Activated CD8-positive, alpha-beta T cell treated with anti-CD3 and anti-CD28 coated beads for 36 hours (primary cell): ENCODE data around the gene FMN1. TPM values are rescaled to one million over a fixed set of nuclear protein-coding genes. Genes with fewer than 3 reads are reported as not detected.

Experiments used
- ATAC-seq: fragments of 200-7000 bp; cut with Tn5 transposase; one replicate; pipeline ENCODE4 v1.10.0; 2021; ENCODE audit warnings: mild to moderate bottlenecking, moderate library complexity
- CTCF ChIA-PET: fragments of 350-600 bp; sonication (Branson Sonifier 250); formaldehyde crosslinking; loops from one replicate; lab custom pipeline; 2021; ENCODE audit warnings: antibody characterized with exemption; lab: Charles Lee
- POLR2A ChIA-PET: fragments of 350-600 bp; sonication (Branson Sonifier 250); formaldehyde crosslinking; loops from one replicate; lab custom pipeline; 2021; ENCODE audit warnings: antibody characterized with exemption; lab: Charles Lee
- DNase-seq: peaks from one replicate; pipeline ENCODE4 v3.0.0-alpha.2; 2020
- H3K27ac Mint-ChIP-seq: one replicate; pipeline ENCODE4 v1.8.0; 2021; ENCODE audit warnings: mild to moderate bottlenecking, mixed read lengths
- H3K27me3 Mint-ChIP-seq: one replicate; pipeline ENCODE4 v1.8.0; 2021; ENCODE audit warnings: mixed read lengths
- H3K36me3 Mint-ChIP-seq: one replicate; pipeline ENCODE4 v1.8.0; 2021; ENCODE audit warnings: low read depth, mixed read lengths
- H3K4me1 Mint-ChIP-seq: one replicate; pipeline ENCODE4 v1.8.0; 2021; ENCODE audit warnings: low read depth, mixed read lengths
- H3K4me3 Mint-ChIP-seq: one replicate; pipeline ENCODE4 v1.8.0; 2021; ENCODE audit warnings: mild to moderate bottlenecking, moderate library complexity, mixed read lengths
- H3K9me3 Mint-ChIP-seq: one replicate; pipeline ENCODE4 v1.8.0; 2021; ENCODE audit warnings: mixed read lengths
- CTCF ChIP-seq: fragments of 200-600 bp; IDR thresholded peaks from one replicate; pipeline ENCODE4 v1.8.0; 2022; ENCODE audit warnings: antibody characterized with exemption, mild to moderate bottlenecking
- intact Hi-C: fragments of 100-400 bp; cut with micrococcal nuclease; formaldehyde crosslinking; loops from one replicate; pipeline ENCODE4 v1.10.0; 2022
- total RNA-seq, 2 experiments: library from RNA; stranded (reverse); gene quantifications; one replicate each; pipeline ENCODE4 v1.2.3, GENCODE V29; 2021

FMN1 gene
- total RNA-seq, 2 experiments from 2014 or later, result 0.07 TPM; not detected in 1

- CTCF ChIA-PET, result no interaction called here
- no peaks in the 10 kb centered on the region for H3K36me3 Mint-ChIP-seq
- POLR2A ChIA-PET, result no interaction called here
- peaks cover 32% of the 10 kb centered on the region for H3K27me3 Mint-ChIP-seq
- H3K4me3 Mint-ChIP-seq, result no peak overlapping the region
- H3K4me1 Mint-ChIP-seq, result peaks cover 8% of the 10 kb centered on the region
- TF ChIP-seq CTCF, result no peak
- H3K27ac Mint-ChIP-seq, result no peak overlapping the region
- intact Hi-C loops, result no loop called here
- no peak for ATAC-seq
- H3K9me3 Mint-ChIP-seq, result no peaks in the 10 kb centered on the region
- DNase-seq, result peak; percentile 5
These were observed 4.0 kb downstream of the FMN1 start for GRCh38 chr15:33190539-33190938.

- ChIA-PET CTCF (no interaction called here), POLR2A (no interaction called here)
- Mint-ChIP-seq H3K36me3 (no peaks in the 10 kb centered on the region), H3K9me3 (no peaks in the 10 kb centered on the region), H3K27me3 (peaks cover 20% of the 10 kb centered on the region), H3K4me1 (peaks cover under 1% of the 10 kb centered on the region), H3K4me3 (no peak overlapping the region), H3K27ac (no peak overlapping the region)
- ATAC-seq, result no peak
- no peak for TF ChIP-seq CTCF
- DNase-seq, result no peak
- intact Hi-C loops, result no loop called here
These were observed 5.8 kb downstream of the FMN1 start for GRCh38 chr15:33188641-33189257.

GRCh38 chr15:33188159-33188558 is 6.4 kb downstream of the FMN1 start:
- intact Hi-C loops, result no loop called here
- CTCF ChIA-PET, result no interaction called here

GRCh38 chr15:33183334-33183733 is 11.2 kb downstream of the FMN1 start:
- ChIA-PET CTCF (no interaction called here), POLR2A (no interaction called here)
- no peak for TF ChIP-seq CTCF
- Mint-ChIP-seq H3K27ac (no peak overlapping the region), H3K36me3 (no peaks in the 10 kb centered on the region), H3K4me3 (no peak overlapping the region), H3K9me3 (no peaks in the 10 kb centered on the region), H3K27me3 (no peaks in the 10 kb centered on the region), H3K4me1 (no peaks in the 10 kb centered on the region)
- intact Hi-C loops, result no loop called here
- ATAC-seq (no peak), DNase-seq (no peak)

More at GRCh38 chr15:33188159-33188558, 6.4 kb downstream of the FMN1 start:
- H3K27ac Mint-ChIP-seq, result no peak overlapping the region
- TF ChIP-seq CTCF, result no peak
- peaks cover 15% of the 10 kb centered on the region for H3K27me3 Mint-ChIP-seq
- DNase-seq (no peak), ATAC-seq (no peak)
- POLR2A ChIA-PET, result no interaction called here
- H3K36me3 Mint-ChIP-seq, result no peaks in the 10 kb centered on the region
- H3K4me1 Mint-ChIP-seq, result no peaks in the 10 kb centered on the region
- H3K9me3 Mint-ChIP-seq, result no peaks in the 10 kb centered on the region
- no peak overlapping the region for H3K4me3 Mint-ChIP-seq

GRCh38 chr15:33182926-33183325 is 11.6 kb downstream of the FMN1 start:
- DNase-seq, result no peak
- no peak for TF ChIP-seq CTCF
- ChIA-PET CTCF (no interaction called here), POLR2A (no interaction called here)
- Mint-ChIP-seq H3K4me1 (no peaks in the 10 kb centered on the region), H3K4me3 (no peak overlapping the region), H3K27ac (no peak overlapping the region), H3K9me3 (no peaks in the 10 kb centered on the region), H3K27me3 (no peaks in the 10 kb centered on the region), H3K36me3 (no peaks in the 10 kb centered on the region)
- no peak for ATAC-seq
- intact Hi-C loops, result no loop called here
